Measurements from ENCODE around the gene PI16.

DNA sequence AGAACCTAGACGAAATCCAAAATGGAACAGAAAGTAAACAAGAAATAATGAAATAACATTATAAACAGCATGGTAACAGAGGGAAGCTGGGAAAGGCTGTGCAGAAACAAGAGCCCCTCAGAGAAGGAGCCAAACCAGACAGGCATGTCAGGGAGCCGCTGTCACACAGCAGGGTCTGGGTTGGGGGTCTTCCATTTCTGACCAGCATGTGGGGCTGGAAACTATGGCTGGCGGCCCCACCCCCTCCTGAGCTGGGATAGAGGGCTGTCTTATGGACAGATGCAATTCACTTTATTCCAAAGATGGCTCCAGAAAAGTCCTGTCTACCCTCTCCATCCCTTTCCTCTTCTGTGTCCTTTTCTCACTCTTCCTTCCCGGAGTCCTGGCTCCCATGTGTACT lies 41.5 kb upstream of the PI16 start:
- TF ChIP-seq EP300 (IDR thresholded peaks at IDR 0.05): no peak
- TF ChIP-seq, protein P1, sequence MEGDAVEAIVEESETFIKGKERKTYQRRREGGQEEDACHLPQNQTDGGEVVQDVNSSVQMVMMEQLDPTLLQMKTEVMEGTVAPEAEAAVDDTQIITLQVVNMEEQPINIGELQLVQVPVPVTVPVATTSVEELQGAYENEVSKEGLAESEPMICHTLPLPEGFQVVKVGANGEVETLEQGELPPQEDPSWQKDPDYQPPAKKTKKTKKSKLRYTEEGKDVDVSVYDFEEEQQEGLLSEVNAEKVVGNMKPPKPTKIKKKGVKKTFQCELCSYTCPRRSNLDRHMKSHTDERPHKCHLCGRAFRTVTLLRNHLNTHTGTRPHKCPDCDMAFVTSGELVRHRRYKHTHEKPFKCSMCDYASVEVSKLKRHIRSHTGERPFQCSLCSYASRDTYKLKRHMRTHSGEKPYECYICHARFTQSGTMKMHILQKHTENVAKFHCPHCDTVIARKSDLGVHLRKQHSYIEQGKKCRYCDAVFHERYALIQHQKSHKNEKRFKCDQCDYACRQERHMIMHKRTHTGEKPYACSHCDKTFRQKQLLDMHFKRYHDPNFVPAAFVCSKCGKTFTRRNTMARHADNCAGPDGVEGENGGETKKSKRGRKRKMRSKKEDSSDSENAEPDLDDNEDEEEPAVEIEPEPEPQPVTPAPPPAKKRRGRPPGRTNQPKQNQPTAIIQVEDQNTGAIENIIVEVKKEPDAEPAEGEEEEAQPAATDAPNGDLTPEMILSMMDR (IDR thresholded peaks at IDR 0.05): no peak
